ENCODE data around the gene VCL.

The VCL gene

DNA sequence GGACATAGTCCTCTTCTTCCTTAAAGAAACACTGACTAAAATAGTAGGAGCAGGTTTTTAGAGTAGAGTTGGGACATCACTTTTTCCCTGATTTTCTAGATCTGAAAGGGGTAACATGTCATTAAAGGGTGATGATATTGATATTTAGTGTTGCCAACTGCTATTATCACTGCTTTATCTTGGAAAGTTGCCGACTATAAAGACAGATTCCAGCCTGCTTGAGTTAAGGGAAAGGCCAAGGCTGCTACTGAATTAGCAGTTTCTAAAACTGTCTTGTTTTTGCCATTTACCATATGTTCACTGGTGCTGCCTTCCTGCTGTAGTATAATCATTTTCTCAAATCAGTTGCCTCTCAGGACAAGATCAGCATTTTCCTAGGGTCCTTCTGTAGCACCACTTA is 123.0 kb downstream of the VCL start:
- Histone ChIP-seq H3K27me3 (ENCODE audit: low read length) (no peaks in the 10 kb centered on the region), H3K4me3 (ENCODE audit: insufficient read depth, low read length, poor library complexity, severe bottlenecking) (no peak overlapping the region), H3K9ac (ENCODE audit: low read length) (no peak overlapping the region), H3K36me3 (ENCODE audit: low read length) (peaks cover 17% of the 10 kb centered on the region), H3K4me2 (ENCODE audit: low read depth, low read length, poor library complexity, severe bottlenecking) (no peak overlapping the region), H3K79me2 (ENCODE audit: insufficient read depth, low read length) (no peaks in the 10 kb centered on the region), H3K27ac (ENCODE audit: low read depth, low read length) (no peak overlapping the region), H3K9me2 (replicated peaks; ENCODE audit: insufficient read depth, low read length) (no peaks in the 10 kb centered on the region), H3K9me3 (ENCODE audit: insufficient read depth, low read length) (no peaks in the 10 kb centered on the region), H3F3A (ENCODE audit: insufficient read depth) (no peaks in the 10 kb centered on the region), H2AFZ (ENCODE audit: low read depth, low read length, severe bottlenecking) (no peak overlapping the region), H4K20me1 (ENCODE audit: low read depth, low read length) (no peaks in the 10 kb centered on the region)
- TF ChIP-seq, protein P1, sequence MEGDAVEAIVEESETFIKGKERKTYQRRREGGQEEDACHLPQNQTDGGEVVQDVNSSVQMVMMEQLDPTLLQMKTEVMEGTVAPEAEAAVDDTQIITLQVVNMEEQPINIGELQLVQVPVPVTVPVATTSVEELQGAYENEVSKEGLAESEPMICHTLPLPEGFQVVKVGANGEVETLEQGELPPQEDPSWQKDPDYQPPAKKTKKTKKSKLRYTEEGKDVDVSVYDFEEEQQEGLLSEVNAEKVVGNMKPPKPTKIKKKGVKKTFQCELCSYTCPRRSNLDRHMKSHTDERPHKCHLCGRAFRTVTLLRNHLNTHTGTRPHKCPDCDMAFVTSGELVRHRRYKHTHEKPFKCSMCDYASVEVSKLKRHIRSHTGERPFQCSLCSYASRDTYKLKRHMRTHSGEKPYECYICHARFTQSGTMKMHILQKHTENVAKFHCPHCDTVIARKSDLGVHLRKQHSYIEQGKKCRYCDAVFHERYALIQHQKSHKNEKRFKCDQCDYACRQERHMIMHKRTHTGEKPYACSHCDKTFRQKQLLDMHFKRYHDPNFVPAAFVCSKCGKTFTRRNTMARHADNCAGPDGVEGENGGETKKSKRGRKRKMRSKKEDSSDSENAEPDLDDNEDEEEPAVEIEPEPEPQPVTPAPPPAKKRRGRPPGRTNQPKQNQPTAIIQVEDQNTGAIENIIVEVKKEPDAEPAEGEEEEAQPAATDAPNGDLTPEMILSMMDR (IDR thresholded peaks at IDR 0.05; ENCODE audit: insufficient read depth, low read length, poor library complexity, severe bottlenecking): no peak
- TF ChIP-seq EZH2phosphoT487 (conservative IDR thresholded peaks at IDR 0.05; ENCODE audit: low read length): no peak

DNA sequence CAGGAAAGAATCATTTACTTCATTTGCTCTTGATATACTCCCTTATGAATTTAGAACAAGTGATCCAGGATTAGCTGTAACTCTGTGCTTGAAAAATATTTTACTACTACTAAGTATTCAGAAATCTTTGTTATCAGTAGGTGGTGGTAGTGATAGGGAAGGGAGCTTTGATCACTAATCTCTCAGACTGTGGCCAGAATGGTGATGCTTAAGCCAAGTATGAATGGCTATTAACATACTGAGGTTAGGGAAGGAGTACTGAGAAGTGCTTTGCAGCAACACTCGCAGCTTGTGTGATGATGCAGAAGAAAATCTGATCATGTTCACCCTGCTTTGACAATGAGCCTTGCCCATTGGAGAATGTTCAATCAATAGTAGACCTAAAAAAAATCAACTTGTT is 123.5 kb downstream of the VCL start:
- Histone ChIP-seq H4K20me1 (ENCODE audit: low read depth, low read length) (no peaks in the 10 kb centered on the region), H3K27me3 (ENCODE audit: low read length) (no peaks in the 10 kb centered on the region), H3K36me3 (ENCODE audit: low read length) (peaks cover 19% of the 10 kb centered on the region), H3K79me2 (ENCODE audit: insufficient read depth, low read length) (no peaks in the 10 kb centered on the region), H3K9me3 (ENCODE audit: insufficient read depth, low read length) (no peaks in the 10 kb centered on the region), H3K27ac (ENCODE audit: low read depth, low read length) (no peak overlapping the region), H3K4me3 (ENCODE audit: insufficient read depth, low read length, poor library complexity, severe bottlenecking) (no peak overlapping the region), H3F3A (ENCODE audit: insufficient read depth) (no peaks in the 10 kb centered on the region), H3K4me2 (ENCODE audit: low read depth, low read length, poor library complexity, severe bottlenecking) (no peak overlapping the region), H3K9me2 (replicated peaks; ENCODE audit: insufficient read depth, low read length) (no peaks in the 10 kb centered on the region), H3K9ac (ENCODE audit: low read length) (no peak overlapping the region), H2AFZ (ENCODE audit: low read depth, low read length, severe bottlenecking) (no peak overlapping the region)
- TF ChIP-seq EZH2phosphoT487 (conservative IDR thresholded peaks at IDR 0.05; ENCODE audit: low read length): no peak
- TF ChIP-seq, protein P1 (IDR thresholded peaks at IDR 0.05; ENCODE audit: insufficient read depth, low read length, poor library complexity, severe bottlenecking): no peak

DNA sequence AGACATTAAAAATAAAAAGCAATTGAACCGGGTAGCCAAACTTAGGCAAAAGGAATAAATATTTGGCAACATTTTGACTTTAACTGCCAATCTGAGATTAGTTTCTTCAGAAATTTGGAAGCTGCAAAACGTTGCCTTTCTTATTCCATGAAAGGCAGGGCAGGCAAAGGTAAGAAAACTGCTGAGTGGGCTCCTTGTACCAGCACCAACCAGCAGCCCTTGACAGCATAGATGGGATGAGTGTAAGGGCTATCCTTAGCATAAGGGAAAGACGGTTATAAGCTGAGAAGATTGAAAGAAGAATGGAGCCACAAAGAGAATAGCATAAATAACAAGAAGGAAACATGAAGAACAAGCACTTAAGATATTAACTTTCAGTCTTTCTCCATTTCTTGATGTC is 124.1 kb downstream of the VCL start:
- no peak overlapping the region for H3K4me2 ChIP-seq (ENCODE audit: low read depth, low read length, poor library complexity, severe bottlenecking)
- no peaks in the 10 kb centered on the region for H3F3A ChIP-seq (ENCODE audit: insufficient read depth)
- TF ChIP-seq, protein P1 (IDR thresholded peaks at IDR 0.05; ENCODE audit: insufficient read depth, low read length, poor library complexity, severe bottlenecking): no peak
- no peak for TF ChIP-seq EZH2phosphoT487 (conservative IDR thresholded peaks at IDR 0.05; ENCODE audit: low read length)
- peaks cover 19% of the 10 kb centered on the region for H3K36me3 ChIP-seq (ENCODE audit: low read length)
- H4K20me1 ChIP-seq (ENCODE audit: low read depth, low read length): no peaks in the 10 kb centered on the region
- H3K9ac ChIP-seq (ENCODE audit: low read length): no peak overlapping the region
- H3K4me3 ChIP-seq (ENCODE audit: insufficient read depth, low read length, poor library complexity, severe bottlenecking): no peak overlapping the region
- no peaks in the 10 kb centered on the region for H3K27me3 ChIP-seq (ENCODE audit: low read length)
- no peak overlapping the region for H2AFZ ChIP-seq (ENCODE audit: low read depth, low read length, severe bottlenecking)
- no peaks in the 10 kb centered on the region for H3K9me3 ChIP-seq (ENCODE audit: insufficient read depth, low read length)
- no peaks in the 10 kb centered on the region for H3K9me2 ChIP-seq (replicated peaks; ENCODE audit: insufficient read depth, low read length)
- H3K27ac ChIP-seq (ENCODE audit: low read depth, low read length): no peak overlapping the region
- H3K79me2 ChIP-seq (ENCODE audit: insufficient read depth, low read length): no peaks in the 10 kb centered on the region
